Left hindlimb (tissue), 1 donor: ENCODE measurements around the gene ZNF214.

Source experiments
- DNase-seq: peaks from one replicate; pipeline ENCODE4 v3.0.0-alpha.2; 2018

Gene ZNF214

DNA sequence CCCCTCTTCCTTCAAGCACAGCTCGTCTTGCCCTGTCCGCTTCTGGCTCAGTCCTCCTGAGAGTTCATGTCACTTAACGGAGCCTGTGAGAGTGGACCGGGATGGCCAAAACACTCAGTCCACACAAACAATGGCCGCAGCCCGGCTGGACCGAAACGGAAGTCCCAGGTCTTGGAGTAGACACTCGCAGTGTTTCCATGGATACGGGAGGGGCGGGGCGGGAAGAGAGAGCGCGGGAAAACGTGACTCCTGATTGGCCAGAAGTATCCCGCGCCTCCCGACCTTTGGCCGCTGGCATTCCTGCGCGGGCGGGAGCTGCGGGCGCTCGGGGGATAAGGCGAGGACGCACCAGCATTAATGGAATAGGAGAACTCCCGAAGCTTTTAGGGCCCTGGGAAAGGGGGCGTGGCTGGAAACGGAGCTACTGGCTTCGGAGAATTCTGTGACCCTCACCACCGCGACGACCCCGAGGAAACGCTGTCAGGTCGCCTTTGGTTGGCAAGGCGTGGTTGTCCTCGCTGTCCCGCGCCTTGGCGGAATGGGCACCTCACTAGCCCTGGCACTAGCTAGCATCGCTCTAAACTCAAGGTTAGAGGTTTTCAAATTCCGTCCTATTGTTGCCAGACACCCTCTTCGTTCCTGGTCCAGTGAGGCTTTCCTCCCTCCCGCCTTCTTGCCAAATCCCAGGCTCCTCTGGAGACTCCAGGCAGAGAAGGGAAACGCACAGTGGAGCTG is at the start of gene ZNF214, which contains the start of gene NLRP14:
ZNF214 (minus strand) TSS at position 164 of the 735 bp plus-strand sequence. CDS start 17,511 bp downstream, outside the sequence.
NLRP14 (plus strand) TSS at position 297 of the 735 bp plus-strand sequence. CDS start 18,108 bp downstream, outside the sequence.
- DNase-seq: peak; percentile 96

DNA sequence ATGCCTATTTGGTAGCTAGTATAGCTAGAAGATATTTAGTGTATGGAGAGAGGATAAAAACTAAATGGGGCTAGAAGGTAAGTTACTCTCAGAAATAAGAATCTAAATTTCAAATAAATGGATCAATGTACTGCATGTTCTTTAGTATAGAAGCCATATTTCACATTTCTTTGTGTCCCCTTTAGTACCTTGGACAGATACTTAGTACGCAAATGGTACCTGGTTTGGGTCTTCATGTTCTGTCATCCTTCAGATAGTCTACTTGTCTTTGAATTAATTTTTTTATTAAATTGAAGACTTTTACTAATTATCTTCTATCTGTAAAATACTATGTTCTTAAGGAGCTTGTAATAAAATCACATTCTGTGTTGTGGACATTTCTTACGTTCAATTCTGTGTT is 42.4 kb upstream of the ZNF214 start:
- no peak for DNase-seq

DNA sequence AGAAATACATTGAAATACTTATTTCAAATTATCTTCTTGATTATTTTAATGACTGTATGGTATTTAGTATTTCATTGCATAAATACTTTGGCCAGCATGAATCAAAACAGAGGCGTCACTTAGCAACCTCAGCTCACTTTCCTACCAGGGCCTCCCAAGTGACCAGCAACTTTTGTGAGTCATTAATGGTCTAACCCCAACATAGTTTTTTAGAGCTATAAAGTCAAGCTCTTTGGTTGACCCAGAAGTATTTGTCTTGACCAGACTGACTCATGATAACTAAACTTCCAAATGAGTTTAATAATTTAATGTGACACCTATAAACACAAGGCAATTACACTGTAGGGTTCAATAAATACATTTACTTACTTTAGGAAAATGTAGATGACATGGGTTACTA is 40.7 kb upstream of the ZNF214 start:
- no peak for DNase-seq

- no peak for DNase-seq
Measured at GRCh38 chr11:7057641-7058040, 37.5 kb upstream of the ZNF214 start.

DNA sequence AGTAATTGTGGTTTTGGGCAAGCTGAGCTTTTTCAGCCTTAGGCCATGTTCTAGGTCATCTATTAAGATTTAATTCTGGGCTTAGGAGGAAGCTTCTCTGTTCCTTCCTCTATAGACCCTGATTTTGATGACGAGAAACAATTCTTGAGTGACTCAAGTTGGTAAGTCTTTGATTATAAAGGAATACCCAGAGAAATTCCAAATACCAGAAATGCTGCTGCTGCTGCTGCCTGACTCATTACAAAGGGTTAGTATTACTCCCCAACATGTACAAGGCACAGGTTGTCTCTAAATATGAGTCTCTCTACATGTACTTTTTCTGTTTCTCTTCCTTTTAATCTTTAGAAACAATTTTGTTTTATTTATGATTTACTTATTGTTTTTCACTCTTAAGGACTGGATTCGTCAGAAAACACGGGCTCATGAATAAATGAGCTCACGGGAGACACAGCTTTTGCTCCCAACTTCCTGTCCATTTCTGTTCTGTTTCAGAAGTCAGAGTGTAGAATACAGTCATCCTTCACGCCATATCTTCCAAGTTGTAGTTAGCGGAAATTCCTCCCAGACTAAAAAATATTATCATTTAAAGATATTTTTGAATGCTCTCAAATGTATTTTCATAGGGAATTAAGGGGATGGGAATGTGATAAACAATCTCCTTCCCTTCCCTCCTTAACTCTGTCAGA is 36.8 kb upstream of the ZNF214 start:
- no peak for DNase-seq

DNA sequence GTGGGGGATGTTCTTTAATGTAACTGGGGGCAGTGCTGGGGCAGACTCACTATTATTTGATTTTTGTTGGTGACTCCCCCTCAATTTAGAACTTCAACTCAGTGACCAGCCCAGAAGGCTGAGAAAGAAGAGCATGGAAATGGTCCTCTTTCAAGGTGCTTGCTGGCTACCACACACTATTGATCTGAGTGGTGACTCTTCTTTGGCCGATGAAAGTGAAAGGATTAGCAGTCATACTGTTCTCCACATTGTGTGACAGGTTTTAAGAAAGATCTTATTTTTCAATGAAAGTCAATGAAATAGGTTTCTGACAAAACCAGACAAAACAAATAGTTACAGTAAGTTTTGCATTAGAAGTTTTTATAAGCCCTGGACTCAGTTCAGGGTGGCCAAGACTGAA is 30.0 kb upstream of the ZNF214 start:
- DNase-seq: no peak

- DNase-seq: no peak
Measured at GRCh38 chr11:7046474-7047175, 26.5 kb upstream of the ZNF214 start.

DNA sequence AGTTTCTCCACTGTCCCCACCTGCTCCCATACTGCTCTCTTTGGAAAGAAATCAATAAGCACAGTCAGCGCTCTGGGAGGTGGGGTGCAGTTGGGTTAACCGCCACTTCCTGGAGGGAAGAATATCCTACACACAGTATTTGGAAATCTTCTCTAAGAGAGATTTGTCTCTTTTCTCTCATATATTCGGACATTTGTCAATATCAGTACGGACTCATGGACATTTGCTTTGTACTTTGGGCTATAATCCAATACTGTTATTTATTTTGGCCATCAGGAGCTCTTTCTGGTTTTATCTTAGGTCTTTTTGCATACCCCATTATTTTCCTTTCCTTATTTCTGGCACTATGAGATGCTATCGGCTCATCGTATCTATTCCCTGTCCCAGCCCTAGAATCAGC is 13.9 kb upstream of the ZNF214 start:
- no peak for DNase-seq

GRCh38 chr11:7032692-7033091 is 12.5 kb upstream of the ZNF214 start:
- DNase-seq: no peak

- DNase-seq: no peak
Measured at GRCh38 chr11:7031471-7031871, 11.3 kb upstream of the ZNF214 start.

- DNase-seq: no peak
Measured at GRCh38 chr11:7030836-7031235, 10.7 kb upstream of the ZNF214 start.

GRCh38 chr11:7028141-7028540 is 8.0 kb upstream of the ZNF214 start:
- no peak for DNase-seq

- DNase-seq: peak; percentile 29
Measured at GRCh38 chr11:7021318-7021717, 1.2 kb upstream of the ZNF214 start.

DNA sequence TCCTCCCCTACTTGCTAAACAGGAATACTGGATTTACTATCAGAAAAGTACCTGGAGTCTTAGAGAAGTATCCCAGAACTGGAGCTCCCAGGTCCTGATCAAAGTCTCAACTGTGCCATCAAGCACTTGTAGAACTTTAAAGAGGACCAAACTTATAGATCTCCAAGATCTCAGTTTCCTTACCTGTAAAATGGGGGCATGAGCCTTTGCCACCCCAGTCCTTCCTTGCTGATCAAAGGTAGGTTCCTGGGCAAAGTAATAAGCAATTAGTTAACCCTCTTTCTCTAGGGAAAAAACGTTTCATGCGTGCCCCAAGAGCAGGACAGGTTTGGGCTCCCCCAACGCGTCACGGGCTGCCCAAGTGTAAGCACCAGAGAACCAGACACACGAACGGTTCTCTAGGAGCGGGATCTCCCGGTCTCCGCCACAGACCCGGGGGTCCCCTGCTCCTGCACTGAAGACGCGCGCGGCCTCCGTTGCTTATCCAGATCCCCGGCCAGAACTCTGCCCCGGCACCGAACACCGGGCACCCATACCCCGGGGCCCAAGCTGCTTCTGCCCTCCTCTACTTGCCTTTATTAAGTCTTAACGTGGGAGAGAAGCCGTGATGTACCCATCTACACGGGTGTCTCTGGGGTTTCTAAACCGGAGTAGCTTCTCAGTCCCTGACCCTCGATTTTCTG is 505 bp downstream of the ZNF214 start:
- DNase-seq: no peak

DNA sequence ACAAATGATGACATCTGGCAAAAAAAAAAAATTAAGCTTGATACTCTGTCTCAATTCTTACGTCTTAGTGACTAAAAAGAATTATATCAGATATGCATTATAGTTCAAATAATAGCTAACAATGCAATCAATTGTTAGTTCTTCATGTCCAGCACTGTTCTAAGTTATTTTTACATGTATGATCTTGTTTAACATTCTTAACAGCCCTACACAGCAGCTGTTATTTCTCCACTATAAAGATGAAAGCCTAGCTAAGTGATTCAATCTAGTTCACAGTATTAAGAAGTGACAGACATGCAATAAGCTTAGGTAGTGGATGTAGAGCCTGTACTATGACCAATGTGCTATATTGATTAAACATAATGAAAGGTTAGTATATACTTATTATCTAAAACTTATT is 4.1 kb downstream of the ZNF214 start:
- no peak for DNase-seq

DNA sequence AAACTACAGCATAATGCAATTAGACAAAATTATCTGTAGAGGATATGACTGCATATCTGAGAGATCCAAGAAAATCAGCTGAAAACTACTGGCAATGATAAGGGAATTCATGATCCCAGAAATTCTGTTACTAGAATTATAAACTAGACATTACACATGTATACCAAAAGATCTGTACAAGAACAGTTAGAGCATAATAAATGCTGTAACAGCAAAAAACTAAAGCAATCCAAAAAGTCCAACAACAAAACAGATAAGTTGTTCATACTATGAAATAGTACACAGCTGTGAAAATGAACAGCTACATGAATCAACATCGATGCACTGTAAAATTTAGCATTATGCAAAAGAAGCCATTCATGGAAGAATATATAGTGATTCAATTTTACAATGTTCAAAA is 6.0 kb downstream of the ZNF214 start:
- no peak for DNase-seq

- no peak for DNase-seq
Measured at GRCh38 chr11:7004482-7004881, 15.7 kb downstream of the ZNF214 start.

GRCh38 chr11:6995703-6996102 is 24.4 kb downstream of the ZNF214 start:
- no peak for DNase-seq

GRCh38 chr11:6992457-6993417 is 27.4 kb downstream of the ZNF214 start:
- DNase-seq: no peak

- no peak for DNase-seq
Measured at GRCh38 chr11:6992026-6992425, 28.1 kb downstream of the ZNF214 start.

DNA sequence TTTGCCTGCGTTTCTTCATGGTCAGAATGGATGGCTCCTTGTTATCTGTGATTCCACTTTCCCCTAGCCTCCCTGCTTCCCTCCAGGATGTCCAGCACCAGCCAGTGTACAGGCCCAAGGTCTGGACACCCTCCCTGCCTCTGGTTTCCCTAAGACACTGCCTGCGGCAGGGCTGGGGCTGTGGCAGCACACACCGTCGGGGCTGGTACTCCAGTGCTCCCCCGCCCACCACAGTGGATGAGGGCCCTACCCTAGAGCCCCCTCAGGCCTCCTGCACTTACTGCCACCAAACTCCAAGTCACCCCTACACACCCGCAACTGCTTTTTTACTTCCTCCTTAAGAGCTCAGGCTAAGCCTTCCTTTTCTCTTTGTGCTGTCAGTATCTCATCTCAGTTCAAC is 28.9 kb downstream of the ZNF214 start:
- DNase-seq: no peak

- no peak for DNase-seq
Measured at GRCh38 chr11:6988506-6988905, 31.6 kb downstream of the ZNF214 start.
